Thyroid gland (tissue), 4 donors: ENCODE data around the gene MGAT5.

Experiments used
- POLR2A ChIP-seq, 2 donors: fragments of 450-650 bp; IDR thresholded peaks; one replicate each; pipeline ENCODE4 v1.6.1; 2017; ENCODE audit warnings: antibody characterized with exemption in 2 of 2, mild to moderate bottlenecking in 2 of 2, moderate library complexity in 1 of 2
- TF ChIP-seq, protein P1 (sequence below), 6 experiments: fragments of 200-600 bp in 3 of 6; fragments of 450-650 bp in 3 of 6; sonication (generic) in 3 of 6; IDR thresholded peaks; one replicate each; pipeline ENCODE4 v1.5.1; 2016 to 2019; ENCODE audit warnings: antibody characterized with exemption in 6 of 6, mild to moderate bottlenecking in 2 of 6, inconsistent platforms in 1 of 6, moderate library complexity in 1 of 6

DNA sequence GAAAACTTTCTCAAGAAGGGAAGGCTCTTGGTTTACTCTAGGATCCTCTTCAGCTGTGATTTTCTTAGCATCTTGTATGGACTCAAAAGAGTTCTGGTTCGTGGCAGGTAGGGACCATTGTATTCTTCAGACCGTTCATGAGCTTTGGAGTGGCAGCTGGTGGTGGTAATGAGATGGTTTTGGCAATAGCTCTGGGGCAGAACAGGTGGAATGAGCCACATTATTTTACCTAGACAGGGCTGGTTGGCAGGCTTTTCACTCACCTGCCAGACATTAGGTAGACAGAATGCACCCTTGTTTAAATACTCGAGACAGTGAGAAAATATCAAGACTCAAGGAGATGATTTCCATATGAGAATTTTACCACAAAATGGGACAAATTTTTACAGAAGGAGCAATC, 26.2 kb upstream of the MGAT5 start:
- TF ChIP-seq POLR2A (IDR thresholded peaks at IDR 0.05) = no peak
- TF ChIP-seq, protein P1, sequence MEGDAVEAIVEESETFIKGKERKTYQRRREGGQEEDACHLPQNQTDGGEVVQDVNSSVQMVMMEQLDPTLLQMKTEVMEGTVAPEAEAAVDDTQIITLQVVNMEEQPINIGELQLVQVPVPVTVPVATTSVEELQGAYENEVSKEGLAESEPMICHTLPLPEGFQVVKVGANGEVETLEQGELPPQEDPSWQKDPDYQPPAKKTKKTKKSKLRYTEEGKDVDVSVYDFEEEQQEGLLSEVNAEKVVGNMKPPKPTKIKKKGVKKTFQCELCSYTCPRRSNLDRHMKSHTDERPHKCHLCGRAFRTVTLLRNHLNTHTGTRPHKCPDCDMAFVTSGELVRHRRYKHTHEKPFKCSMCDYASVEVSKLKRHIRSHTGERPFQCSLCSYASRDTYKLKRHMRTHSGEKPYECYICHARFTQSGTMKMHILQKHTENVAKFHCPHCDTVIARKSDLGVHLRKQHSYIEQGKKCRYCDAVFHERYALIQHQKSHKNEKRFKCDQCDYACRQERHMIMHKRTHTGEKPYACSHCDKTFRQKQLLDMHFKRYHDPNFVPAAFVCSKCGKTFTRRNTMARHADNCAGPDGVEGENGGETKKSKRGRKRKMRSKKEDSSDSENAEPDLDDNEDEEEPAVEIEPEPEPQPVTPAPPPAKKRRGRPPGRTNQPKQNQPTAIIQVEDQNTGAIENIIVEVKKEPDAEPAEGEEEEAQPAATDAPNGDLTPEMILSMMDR (IDR thresholded peaks at IDR 0.05) = no peak
